Renal cortex interstitium (tissue), 11 donors: ENCODE data around the gene COL24A1. TPM values are rescaled to one million over a fixed set of nuclear protein-coding genes. Genes with fewer than 3 reads are reported as not detected.
"Not testable (repeated sequence)": the region's sequence is repeated elsewhere in the genome, so short reads cannot be mapped to it uniquely, and the experiment has no call there.

ENCODE experiments used
- DNase-seq, 11 donors: peaks; one replicate each; pipeline ENCODE4 v3.0.0-alpha.2; 2013; ENCODE audit warnings: low read depth in 9 of 11, low spot score in 4 of 11; ENCODE audit errors: extremely low read depth in 1 of 11
- polyA plus RNA-seq, 3 donors: library from polyadenylated mRNA; unstranded; fragments of 120-200 nt; gene quantifications; one replicate each; pipeline ENCODE4 v1.2.1, GENCODE V29; 2013; ENCODE audit not compliant: insufficient read length in 3 of 3

Gene COL24A1
- polyA plus RNA-seq, 3 donors, result 1.7 to 2.2 (median 2.1) TPM

- peak in 3 of 11 donors; percentile 18 to 23 (median 22) for DNase-seq
Observed at GRCh38 chr1:86155051-86155806, 1.3 kb downstream of the COL24A1 start.

GRCh38 chr1:86154571-86155050 is 2.0 kb downstream of the COL24A1 start:
- peak in 1 of 11 donors; percentile 1 for DNase-seq

GRCh38 chr1:86153836-86154235 is 2.7 kb downstream of the COL24A1 start:
- DNase-seq, result no peak

GRCh38 chr1:86152887-86153286 is 3.7 kb downstream of the COL24A1 start:
- DNase-seq, result no peak

GRCh38 chr1:86151427-86151826 is 5.1 kb downstream of the COL24A1 start:
- DNase-seq, result no peak

- no peak for DNase-seq
Observed at GRCh38 chr1:86150553-86151055, 6.0 kb downstream of the COL24A1 start.

- no peak for DNase-seq
Observed at GRCh38 chr1:86149591-86149990, 7.0 kb downstream of the COL24A1 start.

- DNase-seq, result no peak
Observed at GRCh38 chr1:86147755-86148154, 8.8 kb downstream of the COL24A1 start.

GRCh38 chr1:86146566-86146965 is 10.0 kb downstream of the COL24A1 start:
- DNase-seq, result no peak

- no peak for DNase-seq
Observed at GRCh38 chr1:86140281-86140880, 16.2 kb downstream of the COL24A1 start.

GRCh38 chr1:86138746-86139145 is 17.8 kb downstream of the COL24A1 start:
- DNase-seq, result no peak

- DNase-seq, result no peak
Observed at GRCh38 chr1:86137436-86137835, 19.1 kb downstream of the COL24A1 start.

- DNase-seq, result no peak
Observed at GRCh38 chr1:86119214-86119764, 37.3 kb downstream of the COL24A1 start.

GRCh38 chr1:86114816-86115400 is 41.7 kb downstream of the COL24A1 start:
- DNase-seq, result peak in 1 of 11 donors; percentile 2

GRCh38 chr1:86114236-86114635 is 42.3 kb downstream of the COL24A1 start:
- no peak for DNase-seq

- DNase-seq, result not testable (repeated sequence)
Observed at GRCh38 chr1:86111590-86111989, 45.0 kb downstream of the COL24A1 start.

GRCh38 chr1:86110451-86111129 is 46.0 kb downstream of the COL24A1 start:
- DNase-seq, result no peak

GRCh38 chr1:86105533-86105866 is 51.1 kb downstream of the COL24A1 start:
- no peak for DNase-seq
